SK-N-SH (cell line): Measurements from ENCODE around the gene REC114.

ENCODE experiments used
- CTCF ChIP-seq: fragments of 200-600 bp; sonication (generic); IDR thresholded peaks from 2 replicates; pipeline ENCODE4 v1.6.1; 2017; ENCODE audit warnings: antibody characterized with exemption, mild to moderate bottlenecking, moderate library complexity
- EP300 ChIP-seq, 2 experiments: IDR thresholded peaks; 2 replicates each; pipeline versions ENCODE4 v1.4.0 to v1.6.1; 2012; ENCODE audit warnings: borderline replicate concordance in 1 of 2, low read depth in 1 of 2, low read length in 1 of 2
- MAX ChIP-seq: IDR thresholded peaks from 2 replicates; pipeline ENCODE4 v1.4.0; 2012; ENCODE audit warnings: low read depth
- POLR2AphosphoS5 ChIP-seq: IDR thresholded peaks from 2 replicates; pipeline ENCODE4 v1.6.1; 2012; ENCODE audit warnings: low read depth, low read length
- TAF1 ChIP-seq: IDR thresholded peaks from 2 replicates; pipeline ENCODE4 v1.6.1; 2012; ENCODE audit warnings: low read depth, mild to moderate bottlenecking, low read length, moderate library complexity, borderline replicate concordance

GRCh38 chr15:73593304-73594074, 150.5 kb downstream of the REC114 start:
- TF ChIP-seq POLR2AphosphoS5 (no peak), CTCF (no peak), MAX (no peak), EP300 (IDR thresholded peaks at IDR 0.05; ENCODE audit: borderline replicate concordance in 1 of 2, low read depth in 1 of 2, low read length in 1 of 2) (peak in 1 of 2 experiments; percentile 35; a peak in 1 of 4 replicates), TAF1 (no peak)
